Mesendoderm (in vitro differentiated cells): ENCODE data around the gene NMD3.

Experiments
- DNase-seq: peaks from one replicate; pipeline ENCODE4 v3.0.0; 2013
- H2AK5ac ChIP-seq: 2 replicates; pipeline ENCODE4 v1.6.1; 2013; ENCODE audit warnings: low read length, inconsistent platforms
- H2BK120ac ChIP-seq: 2 replicates; pipeline ENCODE4 v1.6.1; 2013; ENCODE audit warnings: low read depth, mild to moderate bottlenecking, low read length, moderate library complexity, mixed read lengths
- H2BK15ac ChIP-seq: replicated peaks from 2 replicates; pipeline ENCODE4 v1.6.1; 2013; ENCODE audit warnings: low read depth, mild to moderate bottlenecking, moderate library complexity
- H2BK5ac ChIP-seq: 2 replicates; pipeline ENCODE4 v1.6.1; 2013; ENCODE audit warnings: low read length, inconsistent platforms
- H3K18ac ChIP-seq: 2 replicates; pipeline ENCODE4 v1.6.1; 2013; ENCODE audit warnings: mild to moderate bottlenecking, low read length, mixed read lengths
- H3K23ac ChIP-seq: one replicate; pipeline ENCODE4 v1.6.1; 2013; ENCODE audit warnings: low read length
- H3K27ac ChIP-seq: 2 replicates; pipeline ENCODE4 v1.5.1; 2013; ENCODE audit warnings: low read depth, mild to moderate bottlenecking, inconsistent platforms, low read length, moderate library complexity
- H3K27me3 ChIP-seq: 2 replicates; pipeline ENCODE4 v1.6.1; 2013; ENCODE audit warnings: low read length, control low read depth, mild to moderate bottlenecking, inconsistent platforms; ENCODE audit not compliant: insufficient read depth, poor library complexity
- H3K36me3 ChIP-seq: 2 replicates; pipeline ENCODE4 v1.6.1; 2013; ENCODE audit warnings: low read length, inconsistent platforms; ENCODE audit not compliant: control insufficient read depth, insufficient read depth
- H3K4ac ChIP-seq: one replicate; pipeline ENCODE4 v1.6.1; 2013; ENCODE audit warnings: low read depth, mild to moderate bottlenecking, low read length, moderate library complexity
- H3K4me1 ChIP-seq: 2 replicates; pipeline ENCODE4 v1.6.1; 2013; ENCODE audit warnings: low read depth, low read length, inconsistent platforms; ENCODE audit not compliant: control insufficient read depth
- H3K4me2 ChIP-seq: 2 replicates; pipeline ENCODE4 v1.6.1; 2013; ENCODE audit warnings: low read length
- H3K4me3 ChIP-seq: 2 replicates; pipeline ENCODE4 v1.5.1; 2013; ENCODE audit warnings: mild to moderate bottlenecking, low read length
- H3K56ac ChIP-seq: one replicate; pipeline ENCODE4 v1.6.1; 2013; ENCODE audit warnings: low read length
- H3K79me1 ChIP-seq: 2 replicates; pipeline ENCODE4 v1.6.1; 2013; ENCODE audit warnings: low read length, inconsistent platforms
- H3K79me2 ChIP-seq: 2 replicates; pipeline ENCODE4 v1.6.1; 2013; ENCODE audit warnings: mild to moderate bottlenecking, low read length; ENCODE audit not compliant: control insufficient read depth, insufficient read depth
- H3K9ac ChIP-seq: 2 replicates; pipeline ENCODE4 v1.6.1; 2013; ENCODE audit warnings: low read length, inconsistent platforms
- H4K5ac ChIP-seq: one replicate; pipeline ENCODE4 v1.6.1; 2013; ENCODE audit warnings: low read length
- H4K8ac ChIP-seq: one replicate; pipeline ENCODE4 v1.6.1; 2013; ENCODE audit warnings: low read depth, mild to moderate bottlenecking, control low read depth, low read length, moderate library complexity
- WGBS: extraction: QIAGEN DNeasy Blood & Tissue Kit; methylation state at CpG from one replicate; pipeline ENCODE4 v1.1.7; 2013; ENCODE audit warnings: low lambda C conversion rate, missing lambda C conversion rate; ENCODE audit not compliant: insufficient coverage; ENCODE audit errors: extremely low coverage; 5-methylcytosine and 5-hydroxymethylcytosine counted together

Gene NMD3

DNA sequence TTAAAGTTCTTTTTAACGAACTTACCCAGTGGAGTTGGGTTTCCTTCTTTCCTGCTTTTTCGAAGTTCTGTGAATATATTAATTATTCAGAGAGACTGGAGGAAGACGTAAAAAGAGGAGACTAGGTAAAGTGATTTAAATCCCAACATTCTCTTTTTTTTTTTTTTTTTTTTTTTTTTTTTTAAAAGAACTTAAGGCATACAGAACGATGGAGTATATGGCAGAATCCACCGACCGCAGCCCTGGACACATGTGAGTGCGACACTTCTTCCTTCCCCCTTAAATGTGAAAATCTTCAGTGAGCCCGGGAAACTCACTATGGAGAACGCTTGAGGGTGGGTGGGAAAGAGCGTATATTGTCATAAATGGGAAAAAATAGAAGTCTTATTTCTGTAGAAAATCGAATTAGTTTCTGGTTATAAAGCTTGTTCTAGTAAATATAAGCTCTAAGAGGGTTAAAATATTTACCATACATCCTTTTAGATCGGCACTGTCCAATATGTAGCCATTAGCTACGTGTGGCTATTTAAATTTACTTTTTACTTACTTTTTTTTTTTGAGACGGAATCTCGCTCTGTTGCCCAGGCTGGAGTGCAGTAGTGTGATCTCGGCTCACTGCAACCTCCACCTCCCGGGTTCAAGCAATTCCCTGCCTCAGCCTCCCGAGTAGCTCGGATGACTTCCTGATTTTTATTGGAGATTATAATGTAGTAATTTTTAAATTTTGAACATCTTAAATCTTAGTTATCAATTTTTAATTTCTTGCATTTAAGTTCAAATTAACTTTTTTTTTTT lies 892 bp downstream of the NMD3 start:
- Histone ChIP-seq H3K4ac (no peak overlapping the region), H3K4me2 (peak overlapping the region; percentile 63), H2BK5ac (no peak overlapping the region), H3K27ac (no peak overlapping the region), H3K27me3 (no peaks in the 10 kb centered on the region), H3K79me1 (no peaks in the 10 kb centered on the region), H3K56ac (peak overlapping the region; percentile 90), H3K18ac (no peak overlapping the region), H3K9ac (peak overlapping the region; percentile 86), H4K8ac (no peak overlapping the region), H3K36me3 (no peaks in the 10 kb centered on the region), H4K5ac (no peak overlapping the region), H3K4me3 (peak overlapping the region; percentile 91), H3K23ac (no peak overlapping the region), H2BK15ac (no peak overlapping the region), H3K79me2 (peaks cover 28% of the 10 kb centered on the region), H2AK5ac (no peak overlapping the region), H2BK120ac (no peak overlapping the region), H3K4me1 (peaks cover 2% of the 10 kb centered on the region)
- DNase-seq: peak; percentile 17
- no CpG with 5 or more reads among the region's 19 CpGs for WGBS

DNA sequence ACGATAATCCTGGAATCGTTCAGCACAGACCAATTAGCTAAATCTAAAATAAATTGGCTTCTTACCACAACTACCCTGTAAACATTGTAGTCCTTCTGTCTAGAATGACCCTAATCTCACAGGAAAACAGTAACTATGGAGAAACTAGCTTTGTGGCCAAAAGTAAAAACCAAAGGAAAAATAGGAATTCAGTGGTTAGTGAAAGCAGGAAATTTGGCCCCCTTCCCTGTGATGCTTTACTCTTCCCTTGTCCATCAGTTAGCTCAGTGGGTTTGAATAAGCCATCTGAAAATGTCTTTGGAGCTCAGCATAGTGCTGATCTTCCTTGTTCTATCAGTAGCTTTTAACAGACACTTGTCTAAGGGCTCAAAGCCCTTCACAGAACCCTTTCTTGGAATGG lies 1.6 kb downstream of the NMD3 start:
- Histone ChIP-seq H3K79me2 (peaks cover 28% of the 10 kb centered on the region), H3K23ac (no peak overlapping the region), H3K27ac (no peak overlapping the region), H2AK5ac (no peak overlapping the region), H2BK15ac (no peak overlapping the region), H3K56ac (peak overlapping the region; percentile 22), H3K79me1 (no peaks in the 10 kb centered on the region), H3K9ac (peak overlapping the region; percentile 68), H3K36me3 (no peaks in the 10 kb centered on the region), H3K4me3 (peak overlapping the region; percentile 44), H2BK5ac (no peak overlapping the region), H2BK120ac (no peak overlapping the region), H3K4ac (no peak overlapping the region), H3K4me1 (peaks cover 2% of the 10 kb centered on the region), H4K8ac (no peak overlapping the region), H4K5ac (no peak overlapping the region), H3K18ac (no peak overlapping the region), H3K27me3 (no peaks in the 10 kb centered on the region), H3K4me2 (peak overlapping the region; percentile 69)
- DNase-seq: peak; percentile 16
- no CpG with 5 or more reads among the region's 2 CpGs for WGBS

DNA sequence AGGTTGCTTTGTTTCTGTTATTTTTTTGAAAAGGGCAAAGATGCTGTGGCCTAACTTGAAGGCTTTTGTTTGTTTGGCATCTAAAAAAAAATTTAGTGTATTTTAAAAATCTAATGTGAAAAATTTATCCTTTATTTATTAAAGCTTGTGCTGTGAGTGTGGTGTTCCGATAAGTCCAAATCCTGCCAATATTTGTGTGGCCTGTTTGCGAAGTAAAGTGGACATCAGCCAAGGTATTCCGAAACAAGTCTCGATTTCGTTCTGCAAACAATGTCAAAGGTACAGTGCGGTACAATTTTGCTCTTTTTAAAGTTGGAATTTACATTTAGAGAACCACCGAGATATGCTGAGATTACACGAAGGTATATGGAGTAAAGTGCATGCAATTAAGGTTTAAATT lies 3.7 kb downstream of the NMD3 start:
- Histone ChIP-seq H3K79me2 (peaks cover 32% of the 10 kb centered on the region), H3K27ac (no peak overlapping the region), H3K18ac (no peak overlapping the region), H3K56ac (no peak overlapping the region), H3K23ac (no peak overlapping the region), H3K4me1 (peaks cover 2% of the 10 kb centered on the region), H3K9ac (no peak overlapping the region), H2BK120ac (no peak overlapping the region), H3K4me2 (no peak overlapping the region), H3K4me3 (no peak overlapping the region), H4K5ac (no peak overlapping the region), H4K8ac (no peak overlapping the region), H2BK5ac (no peak overlapping the region), H3K79me1 (peaks cover 3% of the 10 kb centered on the region), H2BK15ac (no peak overlapping the region), H2AK5ac (no peak overlapping the region), H3K27me3 (no peaks in the 10 kb centered on the region), H3K36me3 (peaks cover 2% of the 10 kb centered on the region), H3K4ac (no peak overlapping the region)
- DNase-seq: no peak
- WGBS: no CpG with 5 or more reads among the region's 8 CpGs

DNA sequence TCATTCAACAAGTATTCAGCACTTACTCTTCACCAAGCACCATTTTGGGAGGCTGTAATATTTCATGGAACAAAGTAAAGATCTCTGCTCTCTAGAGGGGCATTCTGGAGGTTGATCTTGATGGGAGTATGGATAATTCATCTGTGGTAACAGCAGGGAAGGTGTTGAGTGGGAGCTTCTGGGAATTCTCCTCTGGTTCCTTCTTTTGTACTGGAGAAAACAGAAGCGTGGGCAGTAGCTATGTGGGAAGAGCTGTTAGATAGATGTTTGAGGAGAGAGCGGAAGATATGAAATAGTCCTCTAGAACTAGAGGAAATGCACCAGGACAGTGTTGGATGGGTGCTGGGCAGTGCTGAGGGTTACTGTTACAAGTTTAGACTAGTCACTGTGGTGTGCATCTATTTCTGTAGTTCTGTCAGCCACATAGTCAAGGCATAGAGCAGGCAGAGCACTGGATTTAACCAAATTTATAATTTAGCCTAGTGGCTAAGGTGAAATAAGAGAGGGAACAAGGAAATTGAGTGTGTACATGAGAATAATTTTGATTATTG lies 9.6 kb downstream of the NMD3 start:
- no peak overlapping the region for H2BK15ac ChIP-seq
- H2BK5ac ChIP-seq: no peak overlapping the region
- peaks cover 6% of the 10 kb centered on the region for H3K79me1 ChIP-seq
- no peak overlapping the region for H3K9ac ChIP-seq
- no peak overlapping the region for H3K27ac ChIP-seq
- DNase-seq: no peak
- H3K4ac ChIP-seq: no peak overlapping the region
- no peak overlapping the region for H4K8ac ChIP-seq
- no peak overlapping the region for H3K56ac ChIP-seq
- no peak overlapping the region for H2BK120ac ChIP-seq
- no peak overlapping the region for H2AK5ac ChIP-seq
- no peak overlapping the region for H3K4me3 ChIP-seq
- no peak overlapping the region for H3K18ac ChIP-seq
- H3K36me3 ChIP-seq: peaks cover 2% of the 10 kb centered on the region
- no peak overlapping the region for H3K23ac ChIP-seq
- no peak overlapping the region for H4K5ac ChIP-seq
- no peak overlapping the region for H3K4me2 ChIP-seq
- peaks cover 11% of the 10 kb centered on the region for H3K79me2 ChIP-seq
- H3K27me3 ChIP-seq: no peaks in the 10 kb centered on the region
- no CpG with 5 or more reads among the region's 2 CpGs for WGBS
- H3K4me1 ChIP-seq: no peaks in the 10 kb centered on the region

DNA sequence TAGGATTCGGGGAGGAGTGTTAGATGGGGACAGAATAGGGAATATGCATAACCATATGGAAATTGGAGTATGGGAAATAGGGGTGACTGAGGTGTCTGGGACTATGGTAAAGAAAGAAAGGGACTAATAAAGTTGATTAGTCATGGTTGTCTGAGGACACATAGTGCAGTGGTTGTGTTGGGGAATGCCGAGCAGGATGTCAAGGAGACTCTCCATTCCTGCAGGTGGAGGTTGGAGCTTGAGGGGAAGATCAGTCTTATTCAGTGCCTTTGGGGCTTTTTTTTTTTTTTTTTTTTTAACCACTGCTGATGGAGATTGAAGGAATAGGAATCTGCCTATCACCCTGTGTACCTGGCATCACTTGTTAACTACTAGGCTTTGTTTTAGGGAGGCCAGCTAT lies 10.8 kb downstream of the NMD3 start:
- no peak overlapping the region for H2BK15ac ChIP-seq
- no peaks in the 10 kb centered on the region for H3K27me3 ChIP-seq
- 100% methylated on average over 1 of the region's 2 CpGs for WGBS
- H3K4me1 ChIP-seq: no peaks in the 10 kb centered on the region
- no peak overlapping the region for H3K18ac ChIP-seq
- H3K27ac ChIP-seq: no peak overlapping the region
- H3K23ac ChIP-seq: no peak overlapping the region
- no peak overlapping the region for H3K4me2 ChIP-seq
- no peak overlapping the region for H2AK5ac ChIP-seq
- peaks cover 6% of the 10 kb centered on the region for H3K79me1 ChIP-seq
- no peak overlapping the region for H4K8ac ChIP-seq
- no peak overlapping the region for H3K56ac ChIP-seq
- H2BK120ac ChIP-seq: no peak overlapping the region
- no peak overlapping the region for H3K9ac ChIP-seq
- H4K5ac ChIP-seq: no peak overlapping the region
- peaks cover 2% of the 10 kb centered on the region for H3K36me3 ChIP-seq
- H3K4ac ChIP-seq: no peak overlapping the region
- peaks cover 10% of the 10 kb centered on the region for H3K79me2 ChIP-seq
- no peak overlapping the region for H2BK5ac ChIP-seq
- H3K4me3 ChIP-seq: no peak overlapping the region
- peak; percentile 24 for DNase-seq
